Neural cell (in vitro differentiated cells): Measurements from ENCODE around the gene MGLL.

Experiments
- EP300 ChIP-seq: fragments of 450-650 bp; conservative IDR thresholded peaks from 2 replicates; pipeline ENCODE4 v1.6.1; 2014; ENCODE audit warnings: antibody characterized with exemption, mild to moderate bottlenecking, moderate library complexity; ENCODE audit not compliant: poor library complexity, severe bottlenecking
- EZH2 ChIP-seq: fragments of 200-600, 300-800 bp; shearing (Covaris generic), sonication (generic); IDR thresholded peaks from 2 replicates; pipeline ENCODE4 v1.6.1; 2014; ENCODE audit warnings: antibody characterized with exemption, low read length, borderline replicate concordance, mild to moderate bottlenecking; ENCODE audit not compliant: insufficient read depth, poor library complexity, severe bottlenecking
- MXI1 ChIP-seq: fragments of 450-650 bp; conservative IDR thresholded peaks from 2 replicates; pipeline ENCODE4 v1.6.1; 2014; ENCODE audit warnings: antibody characterized with exemption, mild to moderate bottlenecking; ENCODE audit not compliant: poor library complexity, severe bottlenecking
- POLR2AphosphoS5 ChIP-seq: IDR thresholded peaks from 2 replicates; pipeline ENCODE4 v1.6.1; 2012
- TAF1 ChIP-seq: IDR thresholded peaks from 2 replicates; pipeline ENCODE4 v1.6.1; 2012; ENCODE audit warnings: low read depth
- TF ChIP-seq, protein P1 (sequence below): fragments of 450-650 bp; IDR thresholded peaks from 2 replicates; pipeline ENCODE4 v1.5.1; 2014; ENCODE audit warnings: antibody characterized with exemption, mild to moderate bottlenecking, moderate library complexity; ENCODE audit not compliant: poor library complexity, severe bottlenecking
- TF ChIP-seq, protein P2 (sequence below): IDR thresholded peaks from 2 replicates; pipeline ENCODE4 v1.6.1; 2012; ENCODE audit warnings: borderline replicate concordance

- TF ChIP-seq, protein P1, sequence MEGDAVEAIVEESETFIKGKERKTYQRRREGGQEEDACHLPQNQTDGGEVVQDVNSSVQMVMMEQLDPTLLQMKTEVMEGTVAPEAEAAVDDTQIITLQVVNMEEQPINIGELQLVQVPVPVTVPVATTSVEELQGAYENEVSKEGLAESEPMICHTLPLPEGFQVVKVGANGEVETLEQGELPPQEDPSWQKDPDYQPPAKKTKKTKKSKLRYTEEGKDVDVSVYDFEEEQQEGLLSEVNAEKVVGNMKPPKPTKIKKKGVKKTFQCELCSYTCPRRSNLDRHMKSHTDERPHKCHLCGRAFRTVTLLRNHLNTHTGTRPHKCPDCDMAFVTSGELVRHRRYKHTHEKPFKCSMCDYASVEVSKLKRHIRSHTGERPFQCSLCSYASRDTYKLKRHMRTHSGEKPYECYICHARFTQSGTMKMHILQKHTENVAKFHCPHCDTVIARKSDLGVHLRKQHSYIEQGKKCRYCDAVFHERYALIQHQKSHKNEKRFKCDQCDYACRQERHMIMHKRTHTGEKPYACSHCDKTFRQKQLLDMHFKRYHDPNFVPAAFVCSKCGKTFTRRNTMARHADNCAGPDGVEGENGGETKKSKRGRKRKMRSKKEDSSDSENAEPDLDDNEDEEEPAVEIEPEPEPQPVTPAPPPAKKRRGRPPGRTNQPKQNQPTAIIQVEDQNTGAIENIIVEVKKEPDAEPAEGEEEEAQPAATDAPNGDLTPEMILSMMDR, result no peak
- TF ChIP-seq EZH2 (no peak), POLR2AphosphoS5 (no peak), MXI1 (no peak), EP300 (no peak), TAF1 (no peak)
- TF ChIP-seq, protein P2, sequence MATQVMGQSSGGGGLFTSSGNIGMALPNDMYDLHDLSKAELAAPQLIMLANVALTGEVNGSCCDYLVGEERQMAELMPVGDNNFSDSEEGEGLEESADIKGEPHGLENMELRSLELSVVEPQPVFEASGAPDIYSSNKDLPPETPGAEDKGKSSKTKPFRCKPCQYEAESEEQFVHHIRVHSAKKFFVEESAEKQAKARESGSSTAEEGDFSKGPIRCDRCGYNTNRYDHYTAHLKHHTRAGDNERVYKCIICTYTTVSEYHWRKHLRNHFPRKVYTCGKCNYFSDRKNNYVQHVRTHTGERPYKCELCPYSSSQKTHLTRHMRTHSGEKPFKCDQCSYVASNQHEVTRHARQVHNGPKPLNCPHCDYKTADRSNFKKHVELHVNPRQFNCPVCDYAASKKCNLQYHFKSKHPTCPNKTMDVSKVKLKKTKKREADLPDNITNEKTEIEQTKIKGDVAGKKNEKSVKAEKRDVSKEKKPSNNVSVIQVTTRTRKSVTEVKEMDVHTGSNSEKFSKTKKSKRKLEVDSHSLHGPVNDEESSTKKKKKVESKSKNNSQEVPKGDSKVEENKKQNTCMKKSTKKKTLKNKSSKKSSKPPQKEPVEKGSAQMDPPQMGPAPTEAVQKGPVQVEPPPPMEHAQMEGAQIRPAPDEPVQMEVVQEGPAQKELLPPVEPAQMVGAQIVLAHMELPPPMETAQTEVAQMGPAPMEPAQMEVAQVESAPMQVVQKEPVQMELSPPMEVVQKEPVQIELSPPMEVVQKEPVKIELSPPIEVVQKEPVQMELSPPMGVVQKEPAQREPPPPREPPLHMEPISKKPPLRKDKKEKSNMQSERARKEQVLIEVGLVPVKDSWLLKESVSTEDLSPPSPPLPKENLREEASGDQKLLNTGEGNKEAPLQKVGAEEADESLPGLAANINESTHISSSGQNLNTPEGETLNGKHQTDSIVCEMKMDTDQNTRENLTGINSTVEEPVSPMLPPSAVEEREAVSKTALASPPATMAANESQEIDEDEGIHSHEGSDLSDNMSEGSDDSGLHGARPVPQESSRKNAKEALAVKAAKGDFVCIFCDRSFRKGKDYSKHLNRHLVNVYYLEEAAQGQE, result no peak
These were observed 122.7 kb downstream of the MGLL start for GRCh38 chr3:127699416-127700300.
